ENCODE measurements around the gene ZNF646. TPM values are rescaled to one million over a fixed set of nuclear protein-coding genes. Genes with fewer than 3 reads are reported as not detected.

ZNF646 gene
- total and polyA plus RNA-seq, 2 donors (not counting 3 experiments of a cell fraction or from before 2014, with no cell fraction given) = 4.1 to 15.9 TPM

DNA sequence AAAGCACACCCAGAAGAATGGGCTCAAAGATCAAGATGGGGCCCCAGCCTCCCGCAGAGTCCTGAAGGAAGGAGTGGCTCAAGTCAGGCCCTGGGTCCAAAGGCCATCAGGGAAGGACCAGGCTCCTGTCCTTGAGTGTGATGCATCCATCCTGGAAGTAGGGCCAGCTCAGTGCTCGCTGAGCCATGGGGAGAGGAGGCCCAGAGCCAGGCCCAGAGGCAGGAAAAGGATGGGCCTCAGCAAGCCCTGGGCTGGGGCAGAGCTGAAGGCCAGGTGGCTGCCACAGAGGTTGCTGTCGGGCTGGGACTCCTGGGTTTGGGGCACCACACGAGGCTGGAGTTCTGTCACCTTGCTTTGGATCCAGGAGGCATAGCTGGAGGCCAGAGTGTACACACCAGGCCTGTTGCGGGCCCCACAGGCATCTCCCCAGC is 57.6 kb downstream of the ZNF646 start:
- Histone ChIP-seq H3K4me1 (ENCODE audit: control insufficient read depth, extremely low read depth, insufficient read depth, low read length) (no peaks in the 10 kb centered on the region), H3K36me3 (ENCODE audit: control insufficient read depth in 2 of 2, extremely low read depth in 1 of 2, insufficient read depth in 2 of 2, low read length in 2 of 2) (peaks cover 0 to 10% of the 10 kb centered on the region in 2 experiments), H3K9ac (replicated peaks; ENCODE audit: extremely low read depth, insufficient read depth, low read length) (no peak overlapping the region), H3K27me3 (ENCODE audit: control insufficient read depth in 2 of 2, insufficient read depth in 2 of 2, low read length in 2 of 2) (no peaks in the 10 kb centered on the region), H3K4me2 (ENCODE audit: insufficient read depth, low read length) (no peak overlapping the region), H3K9me3 (replicated peaks; ENCODE audit: control insufficient read depth, insufficient read depth, low read length) (no peaks in the 10 kb centered on the region), H3K79me2 (ENCODE audit: control insufficient read depth, insufficient read depth, low read length) (no peaks in the 10 kb centered on the region), H2AFZ (ENCODE audit: low read depth, low read length) (no peak overlapping the region), H4K20me1 (replicated peaks; ENCODE audit: control insufficient read depth, extremely low read depth, insufficient read depth, low read length) (no peaks in the 10 kb centered on the region), H3K9me1 (replicated peaks; ENCODE audit: control insufficient read depth, extremely low read depth, insufficient read depth, low read length) (no peaks in the 10 kb centered on the region), H3K27ac (ENCODE audit: insufficient read depth, low read depth, low read length) (no peak overlapping the region), H3K4me3 (replicated peaks in 1 of 3; ENCODE audit: insufficient read depth in 1 of 3, low read depth in 1 of 3, low read length in 3 of 3) (no peak overlapping the region)
- CTCF ChIA-PET = interaction anchor here (2.4 kb wide), 1 partner anchor 10 kb away, joined by 8 read pairs; no protein-coding TSS in a partner anchor
- DNase-seq (ENCODE audit: low read depth, low spot score) (no peak), FAIRE-seq (no peak)
- TF ChIP-seq POLR2AphosphoS5 (IDR thresholded peaks at IDR 0.05; ENCODE audit: insufficient read depth, low read depth, low read length) (no peak), POLR2A (IDR thresholded peaks at IDR 0.05; ENCODE audit: low read depth, low read length) (no peak), JUN (IDR thresholded peaks at IDR 0.05; ENCODE audit: borderline replicate concordance, insufficient read depth, insufficient read length, low read depth) (no peak), FOS (IDR thresholded peaks at IDR 0.05; ENCODE audit: borderline replicate concordance, insufficient read depth, low read length) (no peak), EZH2 (IDR thresholded peaks at IDR 0.05; ENCODE audit: borderline replicate concordance, low read depth, low read length, severe bottlenecking) (no peak), GATA2 (IDR thresholded peaks at IDR 0.05; ENCODE audit: insufficient read depth, insufficient read length, low read depth, low read length) (no peak), MYC (IDR thresholded peaks at IDR 0.05; ENCODE audit: low read depth, low read length) (no peak)
- TF ChIP-seq, protein P1, sequence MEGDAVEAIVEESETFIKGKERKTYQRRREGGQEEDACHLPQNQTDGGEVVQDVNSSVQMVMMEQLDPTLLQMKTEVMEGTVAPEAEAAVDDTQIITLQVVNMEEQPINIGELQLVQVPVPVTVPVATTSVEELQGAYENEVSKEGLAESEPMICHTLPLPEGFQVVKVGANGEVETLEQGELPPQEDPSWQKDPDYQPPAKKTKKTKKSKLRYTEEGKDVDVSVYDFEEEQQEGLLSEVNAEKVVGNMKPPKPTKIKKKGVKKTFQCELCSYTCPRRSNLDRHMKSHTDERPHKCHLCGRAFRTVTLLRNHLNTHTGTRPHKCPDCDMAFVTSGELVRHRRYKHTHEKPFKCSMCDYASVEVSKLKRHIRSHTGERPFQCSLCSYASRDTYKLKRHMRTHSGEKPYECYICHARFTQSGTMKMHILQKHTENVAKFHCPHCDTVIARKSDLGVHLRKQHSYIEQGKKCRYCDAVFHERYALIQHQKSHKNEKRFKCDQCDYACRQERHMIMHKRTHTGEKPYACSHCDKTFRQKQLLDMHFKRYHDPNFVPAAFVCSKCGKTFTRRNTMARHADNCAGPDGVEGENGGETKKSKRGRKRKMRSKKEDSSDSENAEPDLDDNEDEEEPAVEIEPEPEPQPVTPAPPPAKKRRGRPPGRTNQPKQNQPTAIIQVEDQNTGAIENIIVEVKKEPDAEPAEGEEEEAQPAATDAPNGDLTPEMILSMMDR (IDR thresholded peaks at IDR 0.05; ENCODE audit: extremely low read depth in 1 of 2, insufficient read depth in 1 of 2, low read depth in 1 of 2, low read length in 2 of 2) = no peak
- TF ChIP-seq, protein P2, sequence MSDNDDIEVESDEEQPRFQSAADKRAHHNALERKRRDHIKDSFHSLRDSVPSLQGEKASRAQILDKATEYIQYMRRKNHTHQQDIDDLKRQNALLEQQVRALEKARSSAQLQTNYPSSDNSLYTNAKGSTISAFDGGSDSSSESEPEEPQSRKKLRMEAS (IDR thresholded peaks at IDR 0.05; ENCODE audit: insufficient read depth, insufficient read length) = no peak
- dilution Hi-C loops (cut with MboI; ENCODE audit: extremely low pct_ligation_motif_present, low sequenced_read_pairs) = no loop called here
- intact Hi-C loops (cut with micrococcal nuclease) = no loop called here
- POLR2A ChIA-PET = no interaction called here
- BruUV-seq (replicated peaks) = no TSS peak

Measured in endothelial cell of umbilical vein (primary cell).